Stomach (tissue), 9 donors: ENCODE results near the gene LRRC70. TPM values are rescaled to one million over a fixed set of nuclear protein-coding genes. Genes with fewer than 3 reads are reported as not detected.

ENCODE experiments used
- DNase-seq, 2 donors: peaks; one replicate each; pipeline versions ENCODE4 v3.0.0 to v3.0.0-alpha.2; 2013 to 2019
- H3K27ac ChIP-seq, 5 donors: fragments of 200-600 bp in 4 of 5; sonication (generic) in 4 of 5; one replicate each; pipeline ENCODE4 v1.5.1; 2013 to 2019; ENCODE audit warnings: mild to moderate bottlenecking in 1 of 5, moderate library complexity in 1 of 5
- H3K27me3 ChIP-seq, 3 donors: fragments of 200-600 bp; sonication (generic); one replicate each; pipeline ENCODE4 v1.5.1; 2017 to 2019; ENCODE audit warnings: mixed run types in 1 of 3
- H3K36me3 ChIP-seq, 4 donors: fragments of 200-600 bp; sonication (generic); 1 replicate in 3 of 4; 2 replicates in 1 of 4; pipeline ENCODE4 v1.5.1; 2016 to 2019
- H3K4me1 ChIP-seq, 4 donors: fragments of 200-600 bp; sonication (generic); one replicate each; pipeline ENCODE4 v1.5.1; 2016 to 2019
- H3K4me3 ChIP-seq, 4 donors: fragments of 200-600 bp; sonication (generic) in 3 of 4; one replicate each; pipeline ENCODE4 v1.5.1; 2016 to 2019; ENCODE audit warnings: mild to moderate bottlenecking in 1 of 4
- H3K9me3 ChIP-seq, 4 donors: fragments of 200-600 bp; sonication (generic); one replicate each; pipeline ENCODE4 v1.5.1; 2016 to 2019
- EP300 ChIP-seq: sonication (generic); formaldehyde crosslinking; IDR thresholded peaks from one replicate; pipeline ENCODE4 v1.6.1; 2017; ENCODE audit warnings: antibody characterized with exemption
- POLR2A ChIP-seq, 4 donors: fragments of 450-650 bp; IDR thresholded peaks; one replicate each; pipeline ENCODE4 v1.6.1; 2016; ENCODE audit warnings: antibody characterized with exemption in 4 of 4, control low read depth in 2 of 4, mild to moderate bottlenecking in 1 of 4, moderate library complexity in 1 of 4
- POLR2AphosphoS5 ChIP-seq, 3 donors: sonication (generic); formaldehyde crosslinking; IDR thresholded peaks; one replicate each; pipeline ENCODE4 v1.6.1; 2016; ENCODE audit warnings: antibody characterized with exemption in 3 of 3
- WGBS, 5 donors: extraction: QIAGEN DNeasy Blood & Tissue Kit in 3 of 5; methylation state at CpG; one replicate each; pipeline versions ENCODE4 v1.1.5 to v1.1.7; 2013 to 2018; 5-methylcytosine and 5-hydroxymethylcytosine counted together
- intact Hi-C: fragments of 100-400 bp; cut with DNase I; formaldehyde crosslinking; loops from one replicate; pipeline ENCODE4 v1.15.1; 2023; ENCODE audit warnings: low total_unique reads
- polyA plus RNA-seq, 3 donors: library from polyadenylated mRNA; stranded (reverse); fragments of 200-250 nt; gene quantifications; one replicate each; pipeline ENCODE4 v1.2.3, GENCODE V29; 2013
- total RNA-seq, 5 donors: library from RNA; depleted of rRNA; stranded (reverse); fragments of >200 nt; gene quantifications; one replicate each; pipeline versions ENCODE4 v1.1.0 to v1.2.3, GENCODE V29; 2014 to 2016
- TF ChIP-seq, protein P1 (sequence below), 7 experiments: fragments of 450-650 bp in 4 of 7; fragments of 200-600 bp in 3 of 7; sonication (generic) in 3 of 7; IDR thresholded peaks; one replicate each; pipeline ENCODE4 v1.5.1; 2016 to 2019; ENCODE audit warnings: antibody characterized with exemption in 7 of 7, control low read depth in 2 of 7, mild to moderate bottlenecking in 1 of 7
- donor health status: healthy with polysubstance abuse.
- donor health status: Bipolar disorder and iron deficiency.
- donor health status: healthy.

LRRC70 gene
- total and polyA plus RNA-seq, 8 donors: 0.68 to 22.8 (median 5.3) TPM; not detected in 2

DNA sequence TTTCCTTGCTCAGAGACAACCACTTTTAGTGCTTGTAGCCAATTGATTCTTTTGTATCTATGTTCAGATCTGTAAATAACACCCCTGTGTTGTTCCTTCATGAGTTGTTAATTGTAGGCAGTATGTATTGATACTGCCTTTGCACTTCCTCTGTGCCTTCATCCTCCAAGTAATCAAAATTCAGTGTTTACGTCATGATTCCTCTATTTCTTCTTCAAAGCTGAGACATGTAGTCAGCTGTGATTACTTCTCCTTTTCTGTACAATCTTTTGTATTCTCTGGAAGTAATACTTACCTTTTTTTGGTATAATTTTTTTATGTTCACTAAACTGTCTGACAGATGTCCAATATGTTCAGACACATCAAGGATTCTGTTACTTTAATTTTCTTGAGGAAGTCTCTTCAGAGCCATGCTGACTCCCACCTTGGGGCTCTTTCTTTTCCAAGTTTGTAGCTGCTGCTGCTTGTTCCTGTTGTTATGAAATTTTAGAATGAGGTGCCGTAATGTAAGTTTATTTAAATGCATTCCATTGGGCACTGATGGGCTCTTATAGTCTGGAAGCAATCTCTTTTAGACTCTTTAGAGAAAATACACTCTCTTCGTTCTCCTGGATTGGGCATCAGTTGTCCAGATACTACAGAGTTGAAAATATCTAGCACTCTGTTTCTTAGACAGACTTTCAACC, 30.5 kb upstream of the LRRC70 start:
- Histone ChIP-seq H3K36me3 (peaks cover 0 to 36% (median 21%) of the 10 kb centered on the region in 4 donors), H3K27me3 (no peaks in the 10 kb centered on the region), H3K9me3 (no peaks in the 10 kb centered on the region), H3K4me3 (no peak overlapping the region), H3K4me1 (no peaks in the 10 kb centered on the region), H3K27ac (no peak overlapping the region)
- WGBS, 5 donors: 72 to 91% (median 85%) methylated on average over 3 of the region's 3 CpGs
- no peak for TF ChIP-seq POLR2A (IDR thresholded peaks at IDR 0.05)
- TF ChIP-seq, protein P1, sequence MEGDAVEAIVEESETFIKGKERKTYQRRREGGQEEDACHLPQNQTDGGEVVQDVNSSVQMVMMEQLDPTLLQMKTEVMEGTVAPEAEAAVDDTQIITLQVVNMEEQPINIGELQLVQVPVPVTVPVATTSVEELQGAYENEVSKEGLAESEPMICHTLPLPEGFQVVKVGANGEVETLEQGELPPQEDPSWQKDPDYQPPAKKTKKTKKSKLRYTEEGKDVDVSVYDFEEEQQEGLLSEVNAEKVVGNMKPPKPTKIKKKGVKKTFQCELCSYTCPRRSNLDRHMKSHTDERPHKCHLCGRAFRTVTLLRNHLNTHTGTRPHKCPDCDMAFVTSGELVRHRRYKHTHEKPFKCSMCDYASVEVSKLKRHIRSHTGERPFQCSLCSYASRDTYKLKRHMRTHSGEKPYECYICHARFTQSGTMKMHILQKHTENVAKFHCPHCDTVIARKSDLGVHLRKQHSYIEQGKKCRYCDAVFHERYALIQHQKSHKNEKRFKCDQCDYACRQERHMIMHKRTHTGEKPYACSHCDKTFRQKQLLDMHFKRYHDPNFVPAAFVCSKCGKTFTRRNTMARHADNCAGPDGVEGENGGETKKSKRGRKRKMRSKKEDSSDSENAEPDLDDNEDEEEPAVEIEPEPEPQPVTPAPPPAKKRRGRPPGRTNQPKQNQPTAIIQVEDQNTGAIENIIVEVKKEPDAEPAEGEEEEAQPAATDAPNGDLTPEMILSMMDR (IDR thresholded peaks at IDR 0.05): no peak
- TF ChIP-seq POLR2AphosphoS5 (IDR thresholded peaks at IDR 0.05): no peak
- TF ChIP-seq EP300: no peak
- DNase-seq: no peak
- intact Hi-C loops: no loop called here

GRCh38 chr5:62550103-62550502, 28.5 kb upstream of the LRRC70 start:
- Histone ChIP-seq H3K9me3 (no peaks in the 10 kb centered on the region), H3K4me3 (no peak overlapping the region), H3K4me1 (no peaks in the 10 kb centered on the region), H3K27ac (no peak overlapping the region), H3K36me3 (peaks cover 0 to 38% (median 19%) of the 10 kb centered on the region in 4 donors), H3K27me3 (no peaks in the 10 kb centered on the region)
- no peak for DNase-seq
- TF ChIP-seq, protein P1 (IDR thresholded peaks at IDR 0.05): no peak
- 90 to 98% (median 96%) methylated on average over 2 of the region's 2 CpGs for WGBS, 5 donors
- intact Hi-C loops: no loop called here

GRCh38 chr5:62555930-62556329, 22.7 kb upstream of the LRRC70 start:
- H3K4me1 ChIP-seq: no peaks in the 10 kb centered on the region
- intact Hi-C loops: no loop called here
- H3K27me3 ChIP-seq: no peaks in the 10 kb centered on the region
- no peak for DNase-seq
- H3K9me3 ChIP-seq: no peaks in the 10 kb centered on the region
- H3K4me3 ChIP-seq: no peak overlapping the region
- H3K36me3 ChIP-seq: peaks cover 0 to 47% (median 31%) of the 10 kb centered on the region in 4 donors
- TF ChIP-seq, protein P1 (IDR thresholded peaks at IDR 0.05): no peak
- TF ChIP-seq POLR2AphosphoS5 (IDR thresholded peaks at IDR 0.05): no peak
- no peak for TF ChIP-seq POLR2A (IDR thresholded peaks at IDR 0.05)
- no peak for TF ChIP-seq EP300
- no peak overlapping the region for H3K27ac ChIP-seq

- intact Hi-C loops: no loop called here
- 92 to 96% (median 94%) methylated on average over 3 of the region's 3 CpGs for WGBS, 5 donors
- no peak for TF ChIP-seq POLR2A (IDR thresholded peaks at IDR 0.05)
- TF ChIP-seq, protein P1 (IDR thresholded peaks at IDR 0.05): no peak
- no peak for TF ChIP-seq EP300
- TF ChIP-seq POLR2AphosphoS5 (IDR thresholded peaks at IDR 0.05): no peak
- Histone ChIP-seq H3K27me3 (no peaks in the 10 kb centered on the region), H3K4me3 (no peak overlapping the region), H3K9me3 (no peaks in the 10 kb centered on the region), H3K27ac (no peak overlapping the region), H3K36me3 (peaks cover 0 to 43% (median 24%) of the 10 kb centered on the region in 4 donors), H3K4me1 (no peaks in the 10 kb centered on the region)
- no peak for DNase-seq
These were observed 19.7 kb upstream of the LRRC70 start for GRCh38 chr5:62558941-62559340.
